T-helper 1 cell (primary cell): ENCODE measurements around the gene ACTR3C.
A peak's percentile ranks its signal among the peaks of the same experiment; 100 is the strongest.
"Not testable (repeated sequence)": the region's sequence is repeated elsewhere in the genome, so short reads cannot be mapped to it uniquely, and the experiment has no call there.

Source experiments
- DNase-seq, 5 donors: peaks; one replicate each; pipeline ENCODE4 v3.0.0-alpha.2; 2012 to 2020

ACTR3C gene

DNA sequence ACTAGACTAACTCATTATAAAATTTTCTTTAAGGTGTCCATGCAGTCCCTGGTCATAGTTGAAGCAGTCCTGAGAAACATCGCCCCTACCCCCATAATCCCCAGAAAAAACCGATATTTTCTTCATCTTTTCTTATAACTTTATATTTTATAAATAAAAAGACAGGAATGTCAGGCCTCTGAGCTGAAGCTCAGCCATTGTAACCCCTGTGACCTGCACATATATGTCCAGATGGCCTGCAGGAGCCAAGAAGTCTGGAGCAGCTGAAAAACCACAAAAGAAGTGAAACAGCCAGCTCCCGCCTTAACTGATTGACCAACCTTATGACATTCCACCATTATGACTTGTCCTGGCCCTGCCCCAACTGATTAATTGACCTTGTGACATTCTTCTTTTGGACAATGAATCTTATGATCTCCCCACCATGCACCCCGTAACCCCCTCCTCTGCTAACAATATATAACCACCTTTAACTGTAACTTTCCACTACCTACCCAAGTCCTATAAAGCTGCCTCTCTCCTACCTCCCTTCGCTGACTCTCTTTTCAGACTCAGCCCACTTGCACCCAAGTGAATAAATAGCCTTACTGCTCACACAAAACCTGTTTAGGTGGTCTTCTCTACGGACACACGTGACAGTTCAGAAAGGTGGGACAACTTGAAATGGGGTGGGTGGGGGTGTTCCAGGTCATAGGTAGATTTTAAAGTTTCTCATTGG is 10.5 kb downstream of the ACTR3C start:
- not testable (repeated sequence) for DNase-seq

DNA sequence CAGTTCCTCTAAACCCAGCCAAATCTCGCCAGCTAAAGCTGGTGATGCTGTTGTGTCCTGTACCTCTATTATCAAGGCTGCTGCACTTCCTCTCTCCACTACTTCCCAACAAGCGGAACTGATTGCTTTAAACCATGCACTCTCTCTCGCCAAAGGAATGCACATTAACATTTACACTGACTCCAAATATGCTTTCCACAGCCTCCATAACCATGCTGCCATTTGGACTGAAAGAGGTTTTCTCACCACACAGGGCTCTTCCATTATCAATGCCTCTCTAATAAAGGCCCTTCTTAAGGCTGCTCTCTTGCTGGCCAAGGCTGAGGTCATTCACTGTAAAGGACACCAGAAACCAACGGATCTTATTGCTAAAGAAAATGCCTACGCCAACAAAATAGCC is 11.6 kb downstream of the ACTR3C start:
- no peak for DNase-seq

DNA sequence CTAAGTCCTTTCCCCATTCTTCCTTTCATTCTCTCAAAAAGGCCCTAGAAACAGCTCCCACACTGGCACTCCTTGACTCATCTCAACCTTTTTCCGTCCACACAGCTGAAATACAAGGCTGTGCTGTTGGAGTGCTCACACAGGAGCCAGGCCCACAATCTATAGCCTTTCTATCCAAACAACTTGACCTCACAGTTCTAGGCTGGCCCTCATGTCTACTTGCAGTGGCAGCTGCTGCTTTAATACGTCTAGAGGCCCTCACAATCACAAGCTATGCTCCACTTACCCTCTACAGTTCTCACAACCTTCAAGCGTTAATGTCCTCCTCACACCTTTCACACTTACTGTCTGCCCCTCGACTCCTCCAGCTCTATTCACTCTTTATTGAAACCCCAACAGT is 12.2 kb downstream of the ACTR3C start:
- no peak for DNase-seq

DNA sequence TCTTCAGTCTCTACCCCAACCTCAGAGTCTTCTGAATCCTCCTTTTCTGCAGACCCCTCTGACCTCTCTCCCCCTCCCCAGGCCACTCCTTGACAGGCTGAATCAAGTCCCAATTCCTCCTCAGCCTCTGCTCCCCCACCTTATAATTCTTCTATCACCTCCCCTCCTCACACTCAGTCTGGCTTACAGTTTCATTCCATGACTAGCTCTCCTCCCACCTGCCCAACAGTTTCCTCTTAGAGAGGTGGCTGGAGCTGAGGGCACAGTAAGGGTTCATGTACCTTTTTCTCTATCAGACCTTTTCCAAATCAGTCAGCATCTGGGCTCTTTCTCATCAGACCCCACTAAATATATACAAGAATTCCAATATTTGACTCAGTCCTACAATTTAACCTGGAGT is 14.8 kb downstream of the ACTR3C start:
- no peak for DNase-seq

DNA sequence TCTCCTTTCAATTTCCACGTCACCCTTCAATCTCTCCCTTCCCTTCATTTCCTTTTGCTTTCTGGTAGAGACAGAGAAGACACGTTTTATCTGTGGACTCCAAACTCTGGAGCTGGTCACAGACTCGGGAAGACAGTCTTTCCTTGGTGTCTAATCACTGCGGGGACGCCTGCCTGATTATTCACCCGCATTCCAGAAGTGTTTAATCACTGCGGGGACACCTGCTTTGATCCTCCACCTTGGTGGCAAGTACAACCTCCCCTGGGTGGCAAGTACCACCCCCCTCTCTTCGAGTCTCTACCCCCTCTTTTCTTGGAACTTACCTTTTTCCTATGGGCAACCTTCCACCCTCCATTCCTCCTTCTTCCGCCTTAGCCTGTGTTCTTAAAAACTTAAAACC is 15.4 kb downstream of the ACTR3C start:
- no peak for DNase-seq

DNA sequence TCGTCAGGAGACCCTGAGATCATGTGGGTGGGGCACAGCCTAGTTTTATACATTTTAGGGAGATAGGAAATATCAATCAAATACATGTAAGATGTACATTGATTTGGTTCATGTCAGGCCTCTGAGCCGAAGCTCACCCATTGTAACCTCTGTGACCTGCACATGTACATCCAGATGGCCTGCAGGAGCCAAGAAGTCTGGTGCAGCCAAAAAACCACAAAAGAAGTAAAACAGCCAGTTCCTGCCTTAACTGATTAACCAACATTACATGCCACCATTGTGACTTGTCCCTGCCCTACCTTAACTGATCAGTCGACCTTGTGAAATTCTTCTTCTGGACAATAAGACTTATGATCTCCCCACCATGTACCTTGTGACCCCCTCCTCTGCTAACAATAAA is 16.2 kb downstream of the ACTR3C start:
- no peak for DNase-seq

DNA sequence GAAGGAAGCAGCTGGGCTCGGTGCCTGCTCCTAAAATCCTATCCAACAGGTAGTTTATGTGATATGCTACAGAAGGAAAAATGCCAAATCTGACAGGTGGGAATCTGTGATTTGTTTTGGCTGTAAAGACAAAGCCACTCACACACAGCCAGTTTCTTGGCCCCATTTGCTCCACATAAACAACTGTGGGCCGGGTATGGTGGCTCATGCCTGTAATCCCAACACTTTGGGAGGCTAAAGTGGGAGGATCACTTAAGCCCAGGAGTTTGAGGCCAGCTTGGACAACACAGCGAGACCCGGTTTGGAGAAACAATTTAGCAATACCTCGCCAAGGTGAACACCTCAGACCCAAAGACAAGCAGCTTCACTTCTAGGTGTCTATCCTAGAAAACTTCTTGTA is 17.0 kb downstream of the ACTR3C start:
- DNase-seq: not testable (repeated sequence)

DNA sequence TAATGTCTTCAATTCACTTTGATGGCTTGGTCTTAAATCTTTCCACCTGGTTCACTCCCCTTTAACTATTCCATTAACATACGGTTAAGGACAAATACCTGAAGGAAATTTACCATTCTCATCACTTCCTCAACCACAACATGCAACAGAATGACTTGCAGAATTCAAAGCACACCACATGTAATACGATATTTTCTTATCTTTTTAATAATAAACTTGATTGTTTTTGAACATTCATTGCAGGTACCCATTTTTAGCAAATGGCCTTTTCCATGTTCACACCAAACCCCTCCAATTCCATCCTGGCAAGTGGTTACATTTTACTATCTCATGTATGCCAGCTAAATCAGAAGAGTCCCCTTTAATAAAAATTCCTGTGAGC is 17.5 kb downstream of the ACTR3C start:
- DNase-seq: not testable (repeated sequence)

DNA sequence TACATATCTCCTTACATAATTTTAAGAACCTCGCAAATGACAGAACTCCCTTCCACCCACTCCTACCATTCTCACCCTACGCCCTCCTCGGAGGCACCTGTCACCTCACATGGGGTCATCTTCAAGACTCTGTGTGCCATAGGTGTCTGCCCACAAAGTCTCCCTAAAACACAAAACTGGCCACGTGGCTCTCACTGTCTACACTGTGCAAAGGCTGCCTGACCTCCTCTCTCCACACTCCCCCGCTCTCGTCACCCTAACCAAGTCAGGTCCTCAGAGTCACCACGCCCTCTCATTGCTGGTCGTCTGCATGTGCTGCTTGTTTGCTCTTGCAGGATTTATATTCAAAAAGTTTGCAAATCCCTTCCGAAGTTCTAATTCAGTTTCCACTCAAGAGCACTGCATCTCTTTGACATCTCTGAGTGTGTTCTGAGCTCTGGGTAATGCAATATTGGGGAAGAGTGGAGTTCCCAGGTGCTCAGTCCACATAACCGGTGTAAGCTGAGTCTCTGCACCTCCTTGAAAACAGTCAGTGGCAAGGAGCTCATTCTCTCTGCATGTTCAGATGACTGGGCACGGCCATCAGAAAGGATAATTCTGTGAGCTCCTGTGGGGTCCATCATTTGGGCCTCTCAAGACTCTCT is 18.0 kb downstream of the ACTR3C start:
- not testable (repeated sequence) for DNase-seq

DNA sequence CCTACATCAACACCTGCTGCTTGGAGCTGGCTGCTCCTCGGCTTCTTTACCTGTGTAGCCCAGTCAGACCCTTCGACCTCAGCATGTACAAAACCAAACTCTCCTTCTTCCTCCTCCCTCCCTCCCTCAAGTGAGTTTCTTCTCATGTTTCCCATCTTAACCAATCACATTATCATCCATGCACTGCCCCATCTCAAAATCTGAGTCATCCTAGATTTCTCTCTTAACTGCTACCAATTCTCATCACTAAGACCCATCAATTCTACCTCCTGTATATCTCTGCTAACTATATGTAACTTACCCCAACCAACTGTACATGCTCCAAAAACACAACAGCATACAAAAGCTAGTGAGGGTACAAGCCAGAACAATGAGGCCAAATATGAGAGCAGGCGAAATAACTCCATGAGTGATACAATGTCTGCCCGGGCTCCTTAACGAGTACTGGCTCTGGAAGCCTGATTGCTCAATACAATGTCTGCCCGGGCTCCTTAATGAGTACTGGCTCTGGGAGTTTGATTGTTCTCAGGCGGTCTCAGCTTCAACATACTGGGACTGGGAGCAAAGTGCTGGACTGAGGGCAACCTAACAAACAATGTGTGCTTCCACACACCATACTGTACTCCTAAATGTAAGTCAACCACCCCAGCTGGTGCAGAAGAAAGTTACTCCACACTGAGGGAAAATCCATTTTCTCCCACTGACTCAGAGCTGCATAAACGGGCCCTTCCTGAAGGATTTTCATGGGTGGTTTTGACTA is 18.7 kb downstream of the ACTR3C start:
- not testable (repeated sequence) for DNase-seq

DNA sequence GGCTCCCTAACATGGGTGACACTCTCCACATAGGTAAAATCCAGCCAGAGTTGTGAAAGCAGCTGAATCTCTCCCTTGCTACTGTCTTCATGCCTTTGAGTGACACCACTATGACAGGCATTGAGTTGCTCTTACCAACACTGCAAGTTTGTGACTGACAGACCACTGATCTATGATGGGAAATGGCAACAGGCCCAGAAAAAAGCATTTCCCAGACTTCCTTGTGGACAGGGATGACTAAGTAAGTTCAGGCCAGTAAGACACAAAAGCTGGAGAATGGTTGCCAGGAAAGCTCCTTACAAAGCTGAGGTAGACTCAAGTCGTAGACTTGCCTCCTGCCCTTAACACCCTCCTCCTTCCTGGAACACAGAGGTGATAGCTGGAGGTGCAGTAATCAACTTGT is 20.4 kb downstream of the ACTR3C start:
- DNase-seq: not testable (repeated sequence)

DNA sequence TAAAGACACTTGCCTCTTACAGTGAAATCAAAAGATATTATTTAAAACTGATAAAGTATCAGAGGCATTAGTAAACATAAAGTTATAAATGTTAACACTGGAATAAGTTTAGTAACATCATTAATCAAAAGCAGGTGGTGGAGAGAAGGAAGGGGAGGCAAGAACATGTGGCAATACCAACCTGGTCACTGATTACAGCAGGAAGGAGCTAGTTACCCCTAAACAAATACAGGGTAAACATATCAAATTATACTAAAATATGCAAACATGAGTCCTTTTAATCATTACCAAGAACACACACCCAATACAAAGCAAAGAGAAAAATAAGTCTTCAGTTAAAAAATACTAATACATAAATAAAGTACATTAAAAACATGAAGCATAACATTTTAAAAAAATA is 25.4 kb downstream of the ACTR3C start:
- DNase-seq: not testable (repeated sequence)

DNA sequence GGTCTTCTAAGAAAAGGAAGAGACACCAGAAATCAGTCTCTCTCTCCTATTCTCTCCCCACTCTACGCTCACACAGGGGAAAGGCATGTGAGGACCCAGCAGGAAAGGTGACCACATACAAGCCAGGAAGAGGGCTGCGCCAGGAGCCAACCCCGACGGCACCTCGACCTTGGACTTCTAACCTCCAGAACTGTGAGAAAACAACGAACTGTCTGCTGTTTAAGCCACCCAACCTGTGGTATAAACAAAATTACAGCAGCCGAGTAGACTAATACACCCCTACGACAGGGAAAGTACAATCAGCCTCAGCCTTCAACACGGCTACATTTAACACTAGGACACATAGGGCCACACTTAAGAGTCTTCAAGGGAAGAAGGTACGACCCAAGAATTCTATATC is 26.5 kb downstream of the ACTR3C start:
- DNase-seq: not testable (repeated sequence)

DNA sequence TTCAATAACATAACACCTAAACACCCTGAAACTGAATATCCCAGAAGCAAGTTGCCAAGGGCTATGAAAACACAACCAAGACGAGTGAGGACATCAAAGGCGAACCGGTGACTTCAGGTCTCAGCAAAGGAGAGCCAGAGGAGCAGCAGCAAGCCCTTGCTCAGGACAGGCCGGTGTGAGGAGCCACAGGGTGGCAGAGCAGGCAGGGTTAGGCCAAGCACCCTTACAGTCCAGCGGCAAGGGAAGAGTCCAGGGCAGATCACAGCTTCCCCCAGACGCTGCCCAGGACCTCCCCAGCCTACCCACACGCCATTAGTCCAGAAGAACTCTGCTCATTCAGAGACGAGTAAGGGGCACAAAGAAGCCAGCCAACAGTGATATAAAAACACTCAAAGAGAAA is 27.7 kb downstream of the ACTR3C start:
- DNase-seq: not testable (repeated sequence)

DNA sequence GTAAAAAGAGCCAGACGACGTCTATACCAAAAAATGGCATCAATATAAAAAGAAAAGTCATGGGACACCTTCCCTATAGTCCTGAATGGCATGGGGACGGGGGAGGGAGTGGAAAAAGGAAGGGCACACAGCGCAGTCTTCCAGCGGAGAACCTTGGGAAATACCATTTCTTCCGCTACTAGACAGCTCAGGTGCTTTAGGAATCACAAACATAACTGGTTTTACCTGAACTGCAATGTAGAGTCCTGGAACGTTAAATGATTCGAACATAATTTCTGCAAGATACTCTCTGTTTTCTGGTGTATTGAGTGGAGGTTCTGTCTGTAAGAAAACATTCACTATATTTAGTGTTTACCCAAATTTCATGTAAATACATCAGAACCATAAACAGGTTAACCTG is 28.3 kb downstream of the ACTR3C start:
- DNase-seq: not testable (repeated sequence)

DNA sequence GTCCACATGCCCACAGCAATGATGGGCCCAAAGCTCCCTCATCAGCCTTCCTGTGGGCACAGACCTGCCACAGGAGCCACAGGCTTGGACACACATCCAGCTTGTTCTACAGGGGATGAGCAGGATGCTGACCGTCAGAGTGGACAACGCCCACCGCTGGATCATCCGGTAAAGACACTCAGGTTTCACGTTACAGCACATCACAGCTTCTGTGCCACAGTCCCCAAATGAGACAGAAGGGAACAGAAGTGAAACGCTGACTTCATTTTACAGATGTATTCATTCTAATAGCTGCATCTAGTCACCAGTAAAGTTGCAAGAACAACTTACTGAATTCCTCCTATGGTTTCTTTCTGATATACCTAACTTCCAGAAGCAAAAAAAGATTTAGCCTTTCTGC is 33.0 kb downstream of the ACTR3C start:
- not testable (repeated sequence) for DNase-seq

DNA sequence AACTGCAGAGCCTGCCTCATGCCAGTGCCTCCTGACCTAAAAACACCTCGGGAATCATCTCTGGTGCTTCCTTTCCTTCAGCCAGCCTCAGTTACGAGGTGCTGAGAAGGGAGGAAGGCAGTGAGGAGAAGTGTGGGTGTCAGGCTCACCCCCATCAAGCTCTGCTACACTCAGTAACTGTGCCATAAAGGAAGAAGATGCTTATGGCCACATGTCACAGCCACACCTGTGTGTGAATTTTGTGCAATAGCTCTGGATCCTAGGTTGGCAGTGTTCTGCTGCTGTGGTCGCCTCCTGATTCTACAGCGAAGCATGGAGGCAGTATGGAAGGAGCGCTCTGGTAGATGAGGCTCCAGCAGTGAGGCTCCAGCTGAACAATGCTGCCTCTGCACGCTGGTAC is 34.5 kb downstream of the ACTR3C start:
- DNase-seq: not testable (repeated sequence)

DNA sequence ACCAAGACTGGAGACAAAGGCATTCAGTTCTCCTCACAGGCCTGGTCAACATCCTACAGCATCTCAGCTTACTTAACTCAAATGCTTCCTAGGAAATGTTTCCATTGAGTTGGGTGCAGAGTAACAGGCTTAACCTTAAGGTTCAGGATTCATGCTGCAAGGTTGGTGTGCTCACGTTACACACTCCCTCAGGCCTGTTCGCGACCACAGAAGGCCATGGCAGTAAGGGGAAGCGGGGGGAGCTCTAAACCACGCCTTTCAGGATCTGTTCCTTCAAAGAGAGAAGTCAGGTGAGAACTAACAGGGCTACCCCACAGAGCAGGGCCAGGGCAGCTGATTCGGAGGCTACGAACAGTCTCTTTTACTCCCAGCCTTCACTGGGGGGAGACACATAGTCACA is 35.5 kb downstream of the ACTR3C start:
- not testable (repeated sequence) for DNase-seq

DNA sequence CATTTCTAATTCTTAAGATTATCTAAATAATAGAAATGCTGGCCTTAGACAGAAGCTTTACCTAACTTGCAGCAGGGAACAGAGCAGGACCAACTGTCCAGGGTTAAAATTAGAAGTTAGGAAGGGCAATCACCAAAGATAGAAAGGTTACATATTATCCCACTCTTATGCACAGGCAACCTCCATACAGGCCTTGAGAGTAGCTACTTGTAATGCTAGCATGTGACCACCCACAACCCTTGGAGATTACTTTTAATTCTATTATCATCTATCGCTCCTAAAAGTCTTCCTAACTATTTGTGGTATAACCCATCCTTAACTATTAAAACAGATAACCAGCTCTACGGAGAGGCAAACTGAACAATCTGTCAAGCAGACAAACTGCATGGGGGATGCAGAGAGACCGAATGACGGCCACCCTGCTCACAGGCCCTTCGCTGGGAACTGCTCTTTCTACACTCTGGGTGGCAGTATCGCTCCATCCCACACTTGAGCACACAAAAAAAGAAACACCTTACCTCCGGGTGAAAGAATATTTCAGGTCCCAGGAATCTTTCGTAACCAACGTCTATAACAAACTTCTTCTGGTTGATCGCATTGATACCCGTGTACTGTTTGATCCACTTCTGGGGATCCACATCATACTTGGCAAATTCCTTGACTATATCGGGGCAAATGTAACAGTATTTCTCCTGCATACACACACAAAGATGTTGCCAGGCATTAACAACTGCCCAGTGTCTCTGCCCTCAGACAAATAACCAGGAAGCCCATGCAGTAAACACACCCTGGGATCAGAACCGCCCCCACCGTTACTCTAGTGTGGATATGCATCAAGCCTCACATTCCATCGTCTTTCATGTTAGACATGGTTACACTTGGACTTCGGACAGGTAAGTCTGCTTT is 37.2 kb downstream of the ACTR3C start:
- peak in 2 of 5 donors; percentile 10 to 15 for DNase-seq

DNA sequence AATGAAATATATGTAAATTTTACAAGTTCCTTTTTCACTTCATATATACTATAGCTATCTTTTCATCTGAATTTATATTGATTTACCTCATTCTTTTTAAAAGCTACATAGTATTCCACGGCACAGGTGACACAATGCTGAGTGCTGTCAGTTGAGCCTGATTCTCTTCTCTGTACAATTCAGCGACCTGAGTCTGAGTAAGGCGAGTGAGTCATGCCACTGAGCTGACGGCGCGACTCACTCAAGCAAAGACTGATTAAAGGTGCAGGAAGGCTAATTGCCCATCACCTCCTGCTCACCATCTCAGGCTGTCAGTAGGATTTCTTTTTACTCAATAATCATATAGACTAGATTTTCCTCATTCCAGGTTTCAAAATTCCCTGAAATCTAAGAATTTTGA is 39.7 kb downstream of the ACTR3C start:
- not testable (repeated sequence) for DNase-seq

DNA sequence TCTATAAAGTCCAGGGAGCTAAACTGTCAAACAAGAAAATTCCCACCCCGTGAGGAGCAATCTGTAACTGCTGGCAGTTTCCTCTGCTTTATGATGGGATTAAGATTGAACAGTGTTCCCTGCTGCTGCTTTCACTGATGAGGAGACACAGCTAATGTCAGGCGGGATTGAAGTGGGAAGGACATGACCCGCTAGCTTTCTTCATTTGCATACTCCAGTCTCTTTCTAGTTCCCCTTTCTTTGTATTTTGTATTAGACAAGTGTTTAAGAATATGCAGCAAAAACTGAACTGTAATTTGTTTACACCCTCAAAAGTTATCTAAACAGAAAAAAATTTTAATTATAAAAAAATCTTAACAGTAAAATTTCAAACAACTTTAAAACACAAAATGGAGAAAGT is 40.2 kb downstream of the ACTR3C start:
- DNase-seq: not testable (repeated sequence)

DNA sequence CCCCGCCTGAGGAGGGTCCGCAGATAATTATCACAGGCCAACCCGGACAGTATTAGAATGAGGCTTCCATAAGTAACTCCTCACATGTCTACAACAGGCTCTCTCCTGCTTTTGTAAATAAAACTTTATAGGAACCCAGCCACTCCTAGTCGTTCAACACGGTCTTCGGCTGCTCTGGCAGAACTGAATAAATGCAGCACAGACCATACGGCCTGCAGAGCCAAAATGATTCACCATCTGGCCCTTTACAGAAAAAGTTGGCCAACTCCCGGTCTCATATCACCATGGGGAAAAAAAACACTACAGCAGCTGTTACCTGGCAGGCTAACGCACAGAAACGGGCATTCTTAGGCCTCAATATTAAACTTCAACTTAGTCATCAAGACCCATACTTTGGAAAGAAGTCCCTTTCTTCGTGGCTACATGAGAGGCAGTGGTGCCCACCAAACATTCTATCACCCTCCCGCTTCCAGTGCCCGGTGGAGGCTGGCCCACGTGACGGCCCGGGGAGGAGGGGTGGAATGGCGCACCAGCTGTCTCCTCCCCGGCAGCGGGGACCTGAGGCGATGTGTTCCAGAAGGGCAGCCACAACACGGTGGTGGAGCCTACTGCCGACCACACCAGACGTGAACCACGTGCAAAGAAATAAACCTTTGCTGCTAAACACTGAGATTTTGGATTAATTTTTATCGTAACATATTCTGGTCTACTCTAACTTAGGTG is 41.5 kb downstream of the ACTR3C start:
- DNase-seq: not testable (repeated sequence)
